Stimulated activated CD4-positive, alpha-beta T cell treated with anti-CD3 and anti-CD28 coated beads, Interleukin-1b, Interleukin-23, amount 100 ng/mL, for 4 hours (primary cell): Measurements from ENCODE around the gene RFC2.
"Not testable (repeated sequence)": the region's sequence is repeated elsewhere in the genome, so short reads cannot be mapped to it uniquely, and the experiment has no call there.

Experiments
- DNase-seq, 2 donors: peaks; one replicate each; pipeline ENCODE4 v3.0.0-alpha.2; 2020; ENCODE audit warnings: low read depth in 2 of 2

The RFC2 gene

GRCh38 chr7:74217455-74218342 lies 36.5 kb downstream of the RFC2 start:
- no peak for DNase-seq

- DNase-seq, result no peak
Observed at GRCh38 chr7:74216361-74216761, 37.8 kb downstream of the RFC2 start.

GRCh38 chr7:74215921-74216320 lies 38.3 kb downstream of the RFC2 start:
- DNase-seq, result no peak

- no peak for DNase-seq
Observed at GRCh38 chr7:74214816-74215630, 39.2 kb downstream of the RFC2 start.

GRCh38 chr7:74212661-74213060 lies 41.5 kb downstream of the RFC2 start:
- DNase-seq, result no peak

GRCh38 chr7:74208241-74208640 lies 46.0 kb downstream of the RFC2 start:
- DNase-seq, result not testable (repeated sequence)

GRCh38 chr7:74207586-74207985 lies 46.6 kb downstream of the RFC2 start:
- no peak for DNase-seq

- peak; percentile 78 to 81 for DNase-seq
Observed at GRCh38 chr7:74206589-74207120, 47.5 kb downstream of the RFC2 start.

- DNase-seq, result not testable (repeated sequence)
Observed at GRCh38 chr7:74206052-74206451, 48.1 kb downstream of the RFC2 start.

- no peak for DNase-seq
Observed at GRCh38 chr7:74203956-74204618, 50.1 kb downstream of the RFC2 start.

GRCh38 chr7:74202841-74203556 lies 51.2 kb downstream of the RFC2 start:
- DNase-seq, result no peak

- no peak for DNase-seq
Observed at GRCh38 chr7:74199551-74200355, 54.4 kb downstream of the RFC2 start.

- DNase-seq, result no peak
Observed at GRCh38 chr7:74197449-74198124, 56.6 kb downstream of the RFC2 start.

GRCh38 chr7:74195968-74196654 lies 58.1 kb downstream of the RFC2 start:
- not testable (repeated sequence) for DNase-seq

GRCh38 chr7:74195139-74195860 lies 58.9 kb downstream of the RFC2 start:
- DNase-seq, result not testable (repeated sequence)

- DNase-seq, result no peak
Observed at GRCh38 chr7:74194686-74195085, 59.5 kb downstream of the RFC2 start.

GRCh38 chr7:74193913-74194312 lies 60.3 kb downstream of the RFC2 start:
- DNase-seq, result no peak

GRCh38 chr7:74193054-74193453 lies 61.1 kb downstream of the RFC2 start:
- no peak for DNase-seq

GRCh38 chr7:74191231-74191630 lies 63.0 kb downstream of the RFC2 start:
- no peak for DNase-seq
